Vagina (tissue), 2 donors: ENCODE data around the gene GAGE12C. TPM values are rescaled to one million over a fixed set of nuclear protein-coding genes. Genes with fewer than 3 reads are reported as not detected.
"Not testable (repeated sequence)": the region's sequence is repeated elsewhere in the genome, so short reads cannot be mapped to it uniquely, and the experiment has no call there.

Source experiments
- DNase-seq, 2 donors: peaks; one replicate each; pipeline ENCODE4 v3.0.0-alpha.2; 2017; ENCODE audit errors: extremely low spot score in 2 of 2
- H3K27ac ChIP-seq: fragments of 200-600 bp; sonication (generic); one replicate; pipeline ENCODE4 v1.5.1; 2019
- H3K27me3 ChIP-seq: fragments of 200-600 bp; sonication (generic); one replicate; pipeline ENCODE4 v1.5.1; 2019
- H3K36me3 ChIP-seq, 2 donors: fragments of 200-600 bp; sonication (generic); one replicate each; pipeline ENCODE4 v1.5.1; 2017 to 2019
- H3K4me1 ChIP-seq: fragments of 200-600 bp; sonication (generic); one replicate; pipeline ENCODE4 v1.5.1; 2019
- H3K4me3 ChIP-seq, 2 donors: fragments of 200-600 bp; sonication (generic); 1 replicate in 1 of 2; 2 replicates in 1 of 2; pipeline ENCODE4 v1.5.1; 2016 to 2019
- H3K9me3 ChIP-seq: fragments of 200-600 bp; sonication (generic); one replicate; pipeline ENCODE4 v1.5.1; 2019
- intact Hi-C: fragments of 100-400 bp; cut with DNase I; formaldehyde crosslinking; loops from one replicate; pipeline ENCODE4 v1.15.1; 2023
- small RNA-seq: library from RNA; depleted of rRNA; stranded (forward); fragments of <200 nt; gene quantifications from one replicate; pipeline ENCODE3, GENCODE V24; 2016
- total RNA-seq: library from RNA; depleted of rRNA; stranded (reverse); fragments of >200 nt; gene quantifications from one replicate; pipeline ENCODE4 v1.2.3, GENCODE V29; 2016

Gene GAGE12C
- total RNA-seq, result not detected

GRCh38 chrX:49531877-49532276 lies at the start of gene GAGE12C:
GAGE12C (plus strand) TSS chrX:49532177; CDS start chrX:49533332, 1,155 bp downstream.
- H3K27me3 ChIP-seq, H3K36me3 ChIP-seq, H3K9me3 ChIP-seq, H3K4me1 ChIP-seq, intact Hi-C loops, H3K4me3 ChIP-seq, H3K27ac ChIP-seq, DNase-seq: not testable (repeated sequence)

GRCh38 chrX:49541433-49541832 lies 9.5 kb downstream of the GAGE12C start, which contains the start of gene GAGE12D:
GAGE12D (plus strand) TSS chrX:49541733; CDS start chrX:49542888, 1,155 bp downstream.
- intact Hi-C loops, DNase-seq, H3K27ac ChIP-seq, H3K4me1 ChIP-seq, H3K36me3 ChIP-seq, H3K4me3 ChIP-seq, H3K9me3 ChIP-seq, H3K27me3 ChIP-seq: not testable (repeated sequence)

- H3K27me3 ChIP-seq, H3K4me3 ChIP-seq, H3K36me3 ChIP-seq, H3K27ac ChIP-seq, H3K4me1 ChIP-seq, intact Hi-C loops, H3K9me3 ChIP-seq, DNase-seq: not testable (repeated sequence)
Measured at GRCh38 chrX:49550989-49551388, 19.0 kb downstream of the GAGE12C start, which contains the start of gene GAGE12E. GAGE12E (plus strand) TSS chrX:49551289; CDS start chrX:49552444, 1,155 bp downstream.

- H3K27ac ChIP-seq, H3K4me1 ChIP-seq, H3K9me3 ChIP-seq, intact Hi-C loops, H3K27me3 ChIP-seq, DNase-seq, H3K36me3 ChIP-seq, H3K4me3 ChIP-seq: not testable (repeated sequence)
Measured at GRCh38 chrX:49560542-49560941, 28.6 kb downstream of the GAGE12C start, which contains the start of gene GAGE12F. GAGE12F (plus strand) TSS chrX:49560842; CDS start chrX:49561997, 1,155 bp downstream.

- H3K4me3 ChIP-seq, H3K9me3 ChIP-seq, H3K4me1 ChIP-seq, H3K36me3 ChIP-seq, H3K27me3 ChIP-seq, intact Hi-C loops, DNase-seq, H3K27ac ChIP-seq: not testable (repeated sequence)
Measured at GRCh38 chrX:49568728-49569127, 36.8 kb downstream of the GAGE12C start.

GRCh38 chrX:49569152-49569551 lies 37.2 kb downstream of the GAGE12C start:
- H3K4me1 ChIP-seq, H3K9me3 ChIP-seq, intact Hi-C loops, H3K27ac ChIP-seq, H3K27me3 ChIP-seq, H3K4me3 ChIP-seq, DNase-seq, H3K36me3 ChIP-seq: not testable (repeated sequence)

GRCh38 chrX:49570100-49570499 lies 38.1 kb downstream of the GAGE12C start, which contains the start of gene GAGE12G:
GAGE12G (plus strand) TSS chrX:49570400; CDS start chrX:49571555, 1,155 bp downstream.
- DNase-seq, H3K27me3 ChIP-seq, H3K4me1 ChIP-seq, H3K27ac ChIP-seq, H3K36me3 ChIP-seq, intact Hi-C loops, H3K9me3 ChIP-seq, H3K4me3 ChIP-seq: not testable (repeated sequence)

GRCh38 chrX:49579649-49580048 lies 47.7 kb downstream of the GAGE12C start, which contains the start of gene GAGE12H:
GAGE12H (plus strand) TSS chrX:49579949; CDS start chrX:49581104, 1,155 bp downstream.
- intact Hi-C loops, H3K9me3 ChIP-seq, H3K4me1 ChIP-seq, H3K27ac ChIP-seq, DNase-seq, H3K27me3 ChIP-seq, H3K4me3 ChIP-seq, H3K36me3 ChIP-seq: not testable (repeated sequence)

Small RNAs within 50 kb of the gene (small RNA-seq; reads per million reads assigned to genes)
- gene GAGE12B, result not detected

Other genes starting within 250 kb of the GAGE12C start
- gene GAGE10, start 228.5 kb upstream of the GAGE12C start, total RNA-seq, result not detected
- gene GAGE12J, start 210.1 kb upstream of the GAGE12C start, total RNA-seq, result not detected
- gene GAGE13, start 200.6 kb upstream of the GAGE12C start, total RNA-seq, result not detected
- not detected for gene GAGE12D, start 9.6 kb downstream of the GAGE12C start, total RNA-seq
- gene GAGE12E, start 19.1 kb downstream of the GAGE12C start, total RNA-seq, result not detected
- gene GAGE12F, start 28.7 kb downstream of the GAGE12C start, total RNA-seq, result not detected
- not detected for gene GAGE12G, start 38.2 kb downstream of the GAGE12C start, total RNA-seq
- not detected for gene GAGE12H, start 47.8 kb downstream of the GAGE12C start, total RNA-seq
- not detected for gene GAGE2A, start 57.3 kb downstream of the GAGE12C start, total RNA-seq
- not detected for gene GAGE1, start 66.8 kb downstream of the GAGE12C start, total RNA-seq
- not detected for gene PAGE1, start 163.8 kb downstream of the GAGE12C start, total RNA-seq